Body of pancreas (tissue), 4 donors: ENCODE data around the gene POLN. TPM values are rescaled to one million over a fixed set of nuclear protein-coding genes. Genes with fewer than 3 reads are reported as not detected.

Experiments used
- ATAC-seq: fragments of 150-250 bp; one replicate; pipeline ENCODE4 v1.9.1; 2016
- DNase-seq, 4 donors: peaks; one replicate each; pipeline ENCODE4 v3.0.0-alpha.2; 2019
- H3K27ac ChIP-seq, 4 donors: fragments of 200-600 bp; sonication (generic); 1 replicate in 3 of 4; 2 replicates in 1 of 4; pipeline versions ENCODE4 v1.5.1 to v1.6.1; 2016 to 2019; ENCODE audit warnings: mild to moderate bottlenecking in 1 of 4, mixed read lengths in 1 of 4, moderate library complexity in 1 of 4
- H3K27me3 ChIP-seq, 2 donors: fragments of 200-600 bp; sonication (generic); one replicate each; pipeline ENCODE4 v1.6.0; 2016; ENCODE audit warnings: mild to moderate bottlenecking in 1 of 2
- H3K36me3 ChIP-seq, 2 donors: fragments of 200-600 bp; sonication (generic); replicated peaks in 1 of 2; 2 replicates each; pipeline ENCODE4 v1.5.1; 2016; ENCODE audit warnings: low read depth in 2 of 2; ENCODE audit not compliant: insufficient read depth in 1 of 2
- H3K4me1 ChIP-seq: fragments of 200-600 bp; sonication (generic); one replicate; pipeline ENCODE4 v1.6.0; 2016
- H3K4me3 ChIP-seq, 2 donors: fragments of 200-600 bp; sonication (generic); 1 replicate in 1 of 2; 2 replicates in 1 of 2; pipeline ENCODE4 v1.5.1; 2016 to 2019
- H3K9me3 ChIP-seq, 3 donors: fragments of 200-600 bp; sonication (generic); 1 replicate in 2 of 3; 2 replicates in 1 of 3; pipeline ENCODE4 v1.5.1; 2016
- CTCF ChIP-seq, 7 experiments: fragments of 450-650 bp in 4 of 7; fragments of 200-600 bp in 3 of 7; sonication (generic) in 3 of 7; IDR thresholded peaks; one replicate each; pipeline ENCODE4 v1.5.1; 2016 to 2019; ENCODE audit warnings: antibody characterized with exemption in 7 of 7
- POLR2A ChIP-seq, 3 donors: fragments of 450-650 bp; IDR thresholded peaks; one replicate each; pipeline ENCODE4 v1.6.1; 2016; ENCODE audit warnings: antibody characterized with exemption in 3 of 3, mild to moderate bottlenecking in 2 of 3
- WGBS, 2 donors: methylation state at CpG; one replicate each; pipeline ENCODE4 v1.1.5; 2017; 5-methylcytosine and 5-hydroxymethylcytosine counted together
- intact Hi-C: fragments of 100-400 bp; cut with DNase I; formaldehyde crosslinking; loops from one replicate; pipeline ENCODE4 v1.15.1; 2023
- total RNA-seq, 2 donors: library from RNA; depleted of rRNA; stranded (reverse); fragments of >200 nt; gene quantifications; one replicate each; pipeline ENCODE4 v1.1.0, GENCODE V29; 2016

The POLN gene
- total RNA-seq, 2 donors from 2014 or later = 4.9 to 5.9 TPM

- Histone ChIP-seq H3K9me3 (no peaks in the 10 kb centered on the region), H3K27me3 (no peaks in the 10 kb centered on the region), H3K4me1 (peaks cover 33% of the 10 kb centered on the region), H3K4me3 (no peak overlapping the region), H3K36me3 (no peaks in the 10 kb centered on the region), H3K27ac (no peak overlapping the region)
- WGBS, 2 donors = 94 to 95% methylated on average over 14 to 18 of the region's 18 CpGs
- intact Hi-C loops = no loop called here
- ATAC-seq = no peak
- DNase-seq = no peak
- TF ChIP-seq CTCF (IDR thresholded peaks at IDR 0.05) (no peak), POLR2A (IDR thresholded peaks at IDR 0.05) (no peak)
These were observed 197.1 kb downstream of the POLN start for GRCh38 chr4:2044542-2045517.

- TF ChIP-seq CTCF (IDR thresholded peaks at IDR 0.05) (no peak), POLR2A (IDR thresholded peaks at IDR 0.05) (no peak)
- no peaks in the 10 kb centered on the region for H3K9me3 ChIP-seq
- H3K27me3 ChIP-seq = no peaks in the 10 kb centered on the region
- DNase-seq (no peak), ATAC-seq (no peak)
- 51 to 62% methylated on average over 2 to 5 of the region's 6 CpGs for WGBS, 2 donors
- H3K4me1 ChIP-seq = peaks cover 33% of the 10 kb centered on the region
- no peak overlapping the region for H3K4me3 ChIP-seq
- intact Hi-C loops = no loop called here
- no peaks in the 10 kb centered on the region for H3K36me3 ChIP-seq
- H3K27ac ChIP-seq = no peak overlapping the region
These were observed 197.8 kb downstream of the POLN start for GRCh38 chr4:2044119-2044485.

GRCh38 chr4:2043396-2044118 is 198.4 kb downstream of the POLN start:
- no peak for DNase-seq
- no peak for ATAC-seq

GRCh38 chr4:2042947-2043395 is 198.9 kb downstream of the POLN start:
- ATAC-seq = no peak

More at GRCh38 chr4:2043396-2044118, 198.4 kb downstream of the POLN start:
- H3K4me3 ChIP-seq = no peak overlapping the region
- peaks cover 33% of the 10 kb centered on the region for H3K4me1 ChIP-seq
- intact Hi-C loops = no loop called here
- H3K27me3 ChIP-seq = no peaks in the 10 kb centered on the region
- TF ChIP-seq CTCF (IDR thresholded peaks at IDR 0.05) = no peak
- no peak for TF ChIP-seq POLR2A (IDR thresholded peaks at IDR 0.05)
- H3K9me3 ChIP-seq = no peaks in the 10 kb centered on the region
- H3K36me3 ChIP-seq = no peaks in the 10 kb centered on the region
- no peak overlapping the region for H3K27ac ChIP-seq
- WGBS, 2 donors = 52 to 68% methylated on average over 3 to 12 of the region's 18 CpGs

More at GRCh38 chr4:2042947-2043395, 198.9 kb downstream of the POLN start:
- no peak overlapping the region for H3K4me3 ChIP-seq
- no peaks in the 10 kb centered on the region for H3K27me3 ChIP-seq
- no peak overlapping the region for H3K27ac ChIP-seq
- 84 to 85% methylated on average over 8 of the region's 8 CpGs for WGBS, 2 donors
- DNase-seq = no peak
- H3K9me3 ChIP-seq = no peaks in the 10 kb centered on the region
- peaks cover 33% of the 10 kb centered on the region for H3K4me1 ChIP-seq
- TF ChIP-seq CTCF (IDR thresholded peaks at IDR 0.05) (no peak), POLR2A (IDR thresholded peaks at IDR 0.05) (no peak)
- no peaks in the 10 kb centered on the region for H3K36me3 ChIP-seq
- intact Hi-C loops = no loop called here
